HT1080 (cell line): Measurements from ENCODE around the gene FGF1. TPM values are rescaled to one million over a fixed set of nuclear protein-coding genes. Genes with fewer than 3 reads are reported as not detected.

ENCODE experiments used
- DNase-seq: peaks from one replicate; pipeline ENCODE4 v3.0.0-alpha.2; 2015; ENCODE audit warnings: low read depth
- polyA plus RNA-seq, 2 experiments: library from polyadenylated mRNA; depleted of rRNA; stranded (reverse); fragments of >200 nt; gene quantifications; 2 replicates each; pipeline ENCODE4 v1.2.3, GENCODE V29; 2015
- total RNA-seq: library from RNA; depleted of rRNA; stranded (reverse); fragments of >200 nt; shearing (Covaris generic); gene quantifications from 2 replicates; pipeline ENCODE4 v1.2.3, GENCODE V29; 2014; rRNA removed

Gene FGF1
- 4.0 and 7.2 TPM in 2 replicates for total RNA-seq
- polyA plus RNA-seq (2015; cell fraction: cytosol; rRNA removed): 4.7 and 5.6 TPM in 2 replicates
- polyA plus RNA-seq (2015; cell fraction: nucleus; rRNA removed): 5.0 and 5.4 TPM in 2 replicates

DNA sequence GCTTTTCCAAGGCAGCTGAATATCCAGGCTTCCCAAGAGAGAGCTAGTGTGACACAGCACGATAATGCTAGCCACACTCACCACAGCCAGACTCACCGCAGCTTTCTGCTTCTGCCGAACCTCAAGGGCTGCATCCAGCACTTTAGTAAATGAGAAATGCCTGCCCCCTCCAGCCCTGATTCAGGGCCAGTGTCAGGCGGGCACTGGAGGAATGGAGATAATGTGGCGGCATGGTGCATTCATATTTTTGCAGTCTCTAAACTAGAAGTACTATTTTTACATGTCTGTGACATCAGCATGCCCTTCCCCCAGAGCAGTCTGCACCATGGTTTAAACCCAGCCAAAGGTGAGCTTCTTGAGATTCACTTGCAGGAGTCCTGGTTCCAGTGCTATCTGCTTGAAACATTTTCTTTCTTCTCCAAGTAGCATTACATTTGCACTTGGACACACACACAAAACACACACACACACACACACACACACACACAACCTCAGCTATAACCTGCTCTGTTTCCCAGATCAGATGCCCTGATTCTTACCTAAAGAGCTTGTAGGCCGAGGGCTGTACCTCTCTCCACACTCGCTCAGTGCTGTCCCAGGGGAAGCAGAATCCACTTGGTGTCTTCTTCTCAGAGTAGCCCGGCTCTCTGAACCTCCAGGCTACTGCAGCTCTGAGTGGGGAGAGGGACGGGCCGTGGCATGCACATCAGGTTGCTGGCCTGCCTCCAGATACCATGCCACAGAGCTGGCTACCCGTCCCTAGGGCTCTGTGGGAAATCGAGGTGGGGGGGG, at the start of gene FGF1:
Gene FGF1, minus strand, starts transcription at position 673 of the 792 bp plus-strand sequence. CDS start 71,963 bp downstream, outside the sequence.
- peak; percentile 75 for DNase-seq

DNA sequence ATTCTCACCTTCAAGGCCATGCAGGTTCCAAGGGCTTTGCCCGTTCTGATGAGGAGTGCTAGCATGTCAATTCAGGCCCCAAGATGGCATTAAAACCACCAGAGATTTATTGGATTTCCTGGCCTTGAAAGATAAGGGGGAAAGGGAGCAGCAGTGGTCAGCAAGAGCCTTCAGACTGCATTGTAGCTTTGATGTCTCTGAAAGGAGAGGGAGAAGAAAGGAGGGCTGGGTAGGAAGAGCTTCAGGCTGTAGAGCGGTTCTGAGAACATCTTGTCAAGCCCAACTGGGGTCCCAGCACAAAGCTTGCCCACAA, 41.8 kb upstream of the FGF1 start:
- DNase-seq: no peak

DNA sequence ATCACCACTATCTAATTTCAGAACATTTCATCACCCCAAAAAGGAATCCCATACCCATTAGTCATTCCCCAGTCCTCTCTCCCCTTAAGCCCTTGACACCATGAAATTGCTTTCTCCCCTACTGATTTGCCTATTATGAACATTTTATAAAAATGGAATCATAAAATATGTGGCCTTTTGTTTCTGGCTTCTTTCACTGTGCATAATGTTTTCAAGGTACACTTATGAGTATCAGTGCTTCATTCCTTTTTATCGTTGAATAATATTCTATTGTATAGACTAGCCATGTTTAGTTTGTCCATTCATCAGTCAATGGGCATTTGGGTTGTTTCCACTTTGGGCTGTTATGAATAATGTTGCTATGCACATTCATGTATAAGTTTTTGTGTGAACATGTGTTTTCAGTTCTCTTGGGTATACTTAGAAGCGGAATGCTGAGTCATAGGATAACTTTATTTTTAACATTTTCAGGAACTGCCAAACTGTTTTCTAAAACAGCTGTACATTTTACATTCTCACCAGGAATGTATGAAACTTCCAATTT, 40.4 kb upstream of the FGF1 start:
- peak; percentile 53 for DNase-seq

DNA sequence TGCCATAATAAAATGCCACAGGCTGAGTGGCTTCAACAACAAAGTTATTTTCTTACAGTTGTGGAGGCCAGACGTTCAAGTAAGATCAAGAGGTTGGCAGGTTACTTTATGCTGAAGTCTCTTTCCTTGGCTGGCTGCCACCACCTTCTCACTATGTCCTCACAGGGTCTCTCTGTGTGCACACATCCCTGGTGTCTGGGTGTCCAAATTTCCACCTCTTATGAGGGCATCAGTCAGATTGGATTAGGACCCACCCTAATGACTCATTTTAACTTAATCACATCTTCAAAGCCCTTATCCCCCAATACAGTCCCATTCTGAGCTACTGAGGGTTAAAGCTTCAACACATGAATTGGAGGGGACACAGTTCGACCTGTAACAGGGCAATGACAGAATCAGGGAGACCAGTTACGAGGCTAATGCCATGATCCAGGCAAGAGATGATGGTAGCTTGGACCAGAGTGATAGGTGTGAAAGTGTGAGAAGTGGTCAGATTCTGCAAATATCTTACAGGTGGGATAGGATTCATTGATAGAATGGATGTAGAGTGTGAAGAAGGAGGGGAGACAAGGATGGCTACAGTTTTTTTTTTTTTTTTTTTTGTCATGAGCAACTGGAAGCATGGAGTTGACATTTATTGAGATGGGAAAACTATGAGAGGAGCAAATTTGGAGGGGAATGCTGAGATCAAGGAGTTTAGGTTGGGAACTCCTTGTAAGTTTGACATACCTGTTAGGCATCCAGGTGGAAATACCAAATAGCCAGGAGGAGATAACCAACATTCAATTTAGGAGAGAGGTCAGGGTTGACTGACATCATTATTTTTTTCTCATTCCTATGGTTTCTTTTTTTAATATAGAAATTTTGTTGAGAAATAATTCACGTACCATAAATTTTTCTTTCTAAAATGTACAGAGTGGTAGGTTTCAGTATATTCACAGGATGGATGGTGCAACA, 39.6 kb upstream of the FGF1 start:
- no peak for DNase-seq

DNA sequence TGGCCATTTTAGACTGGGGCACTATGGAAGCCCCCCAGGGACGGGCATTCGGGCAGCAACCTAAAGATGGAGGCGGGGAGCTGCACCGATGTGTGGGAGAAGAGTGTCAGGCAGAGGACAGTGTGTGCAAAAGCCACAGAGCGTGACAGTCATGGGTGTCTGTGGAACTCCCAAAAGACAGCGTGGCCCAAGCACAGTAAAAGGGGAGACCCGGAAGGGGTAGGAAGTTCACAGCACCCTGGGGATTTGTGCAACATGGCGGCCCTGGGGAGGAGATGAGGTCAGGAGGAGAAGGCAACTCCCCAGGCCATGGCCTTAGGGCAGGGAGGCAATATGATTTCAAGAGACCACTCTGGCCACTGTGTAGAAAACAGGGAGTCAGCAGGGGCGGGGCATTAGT, 38.9 kb upstream of the FGF1 start:
- DNase-seq: no peak

DNA sequence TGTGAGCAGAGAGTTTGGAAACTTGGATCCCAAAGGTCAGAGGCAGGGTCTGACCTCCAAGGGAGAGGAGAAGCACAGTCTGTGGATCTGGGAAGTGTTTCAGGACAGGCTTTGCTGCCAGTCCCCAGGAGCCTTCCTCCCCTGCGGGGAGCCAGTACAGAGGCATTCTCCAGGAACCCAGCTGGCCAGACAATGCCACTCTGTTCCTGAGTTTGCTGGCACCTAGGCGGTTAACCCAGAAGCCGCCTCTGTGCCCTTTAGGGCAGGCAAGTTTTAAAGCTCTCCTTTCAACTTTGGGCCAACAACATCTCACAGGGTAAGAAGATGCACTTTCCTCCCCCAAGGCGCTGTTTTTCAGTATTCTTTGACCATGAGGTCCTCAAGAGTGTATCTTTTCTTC, 37.0 kb upstream of the FGF1 start:
- no peak for DNase-seq

DNA sequence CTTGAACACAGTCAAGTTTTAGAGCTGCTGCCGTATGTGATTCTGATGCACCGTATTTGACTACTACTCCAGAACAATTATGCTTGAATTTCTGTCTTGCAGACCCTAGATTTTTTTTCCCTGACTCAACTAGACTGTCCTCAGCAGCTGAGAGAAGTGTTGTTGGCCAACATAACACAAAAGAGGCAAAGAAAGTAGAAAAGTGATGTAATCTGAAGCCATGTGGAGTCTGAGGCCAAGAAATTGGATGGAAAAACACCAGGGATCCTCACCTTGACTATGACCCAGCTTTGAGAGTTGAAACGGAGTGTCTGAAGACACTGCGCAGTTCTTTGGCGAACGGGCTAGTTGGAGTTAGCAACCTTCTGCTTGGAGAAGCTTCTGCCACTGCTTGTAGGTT, 36.3 kb upstream of the FGF1 start:
- DNase-seq: no peak

DNA sequence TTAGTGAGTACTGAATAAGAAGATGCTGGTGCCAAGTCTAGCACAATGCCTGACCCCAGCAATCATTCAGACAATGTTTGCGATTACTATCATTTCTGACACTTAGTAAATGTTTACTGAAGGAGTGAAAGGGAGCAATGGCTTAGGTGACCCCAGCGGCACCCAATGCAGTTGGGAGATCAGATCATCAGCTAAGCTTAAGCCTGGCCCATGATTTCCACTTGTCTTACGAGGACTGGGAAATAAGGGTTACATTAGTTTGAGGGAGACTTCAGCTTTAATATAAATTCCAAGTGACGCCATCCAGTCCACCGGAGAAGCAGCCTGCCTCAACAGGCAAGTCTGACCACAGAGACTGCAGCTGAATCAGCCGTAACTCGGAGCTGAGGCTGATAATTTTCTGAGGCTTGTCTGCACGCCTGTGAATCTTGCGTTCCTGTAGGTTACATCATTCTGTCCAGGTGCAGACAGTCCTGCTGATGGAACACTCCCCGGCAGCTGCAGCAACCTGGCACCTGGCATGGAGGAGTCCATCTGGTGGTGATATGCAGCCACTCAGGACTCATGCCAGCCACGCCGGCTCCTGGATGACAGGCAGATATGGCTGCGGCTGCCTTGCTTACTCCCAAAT, 34.9 kb upstream of the FGF1 start:
- DNase-seq: no peak

DNA sequence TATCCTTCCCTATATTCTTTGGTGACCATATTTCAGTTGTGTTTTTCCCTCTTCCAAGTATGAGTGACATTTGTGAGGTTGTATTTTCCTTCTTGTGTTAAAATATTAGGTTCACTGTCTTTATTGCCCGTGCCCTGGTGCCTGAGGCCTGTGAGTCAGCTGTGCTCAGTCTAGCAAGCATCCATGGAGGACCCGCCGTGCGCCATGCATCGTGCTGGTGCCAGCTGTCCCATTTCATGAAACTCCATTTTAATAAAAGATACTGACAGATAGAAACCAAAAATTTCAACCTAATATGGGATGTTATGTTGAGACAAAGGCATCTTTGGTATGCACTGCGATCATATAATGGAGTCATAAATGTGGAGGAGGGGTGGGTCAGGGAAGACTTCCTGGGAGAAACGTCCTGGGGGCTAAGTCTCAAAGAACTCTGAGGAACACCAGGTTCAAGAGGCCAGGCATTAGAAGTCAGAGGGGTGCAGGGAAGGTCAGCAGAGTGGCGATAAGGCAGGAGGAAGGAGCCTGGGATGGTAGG, 34.0 kb upstream of the FGF1 start:
- no peak for DNase-seq

DNA sequence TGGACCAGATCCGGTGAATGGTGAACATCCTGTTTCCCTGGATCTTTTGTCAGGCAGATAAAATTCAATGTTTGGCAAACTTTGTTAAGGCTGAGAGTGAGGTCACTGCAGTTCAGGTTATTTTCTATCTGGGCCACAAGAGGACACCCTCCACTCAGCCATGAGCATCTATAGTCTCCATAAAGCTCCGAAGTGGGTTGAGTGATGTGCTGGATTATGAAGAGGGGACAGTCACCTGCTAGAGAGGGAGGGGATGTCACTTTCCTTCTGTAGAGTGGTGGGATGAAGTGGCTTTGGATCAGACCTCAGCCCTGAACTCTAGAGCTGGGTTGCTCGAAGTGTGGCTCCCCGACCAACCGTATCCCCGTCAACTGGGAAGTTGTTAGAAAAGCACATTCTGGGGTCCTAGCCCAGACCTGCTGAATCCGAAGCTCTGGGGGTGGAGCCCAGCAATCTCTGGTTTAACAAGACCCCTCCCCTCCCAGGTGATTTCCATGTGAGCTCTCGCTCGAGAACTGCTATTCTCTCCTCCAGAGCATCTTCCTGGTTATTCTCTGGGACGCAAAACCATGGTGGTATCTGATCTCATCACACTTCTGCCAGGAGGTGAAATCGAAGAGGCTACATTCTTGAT, 31.8 kb upstream of the FGF1 start:
- DNase-seq: peak; percentile 66

DNA sequence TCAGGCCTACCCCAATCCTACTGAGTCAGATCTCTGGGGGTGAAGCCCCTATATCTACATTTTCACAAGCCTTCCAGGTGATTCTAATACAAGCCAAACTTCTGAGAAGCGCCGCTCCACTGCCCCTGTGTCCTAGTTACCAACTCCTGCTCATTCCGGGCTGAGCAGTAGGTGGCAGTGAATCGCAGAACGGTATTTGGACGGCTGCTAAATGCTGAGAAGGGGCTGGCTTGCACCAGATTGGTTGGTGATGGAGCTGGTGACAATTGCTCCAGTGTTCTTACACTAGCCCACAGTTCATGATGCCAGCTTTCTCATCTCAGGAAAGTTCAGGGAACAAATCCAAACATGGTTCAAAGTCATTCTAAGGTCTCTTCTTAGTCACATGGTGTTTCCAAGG, 31.1 kb upstream of the FGF1 start:
- DNase-seq: peak; percentile 63

DNA sequence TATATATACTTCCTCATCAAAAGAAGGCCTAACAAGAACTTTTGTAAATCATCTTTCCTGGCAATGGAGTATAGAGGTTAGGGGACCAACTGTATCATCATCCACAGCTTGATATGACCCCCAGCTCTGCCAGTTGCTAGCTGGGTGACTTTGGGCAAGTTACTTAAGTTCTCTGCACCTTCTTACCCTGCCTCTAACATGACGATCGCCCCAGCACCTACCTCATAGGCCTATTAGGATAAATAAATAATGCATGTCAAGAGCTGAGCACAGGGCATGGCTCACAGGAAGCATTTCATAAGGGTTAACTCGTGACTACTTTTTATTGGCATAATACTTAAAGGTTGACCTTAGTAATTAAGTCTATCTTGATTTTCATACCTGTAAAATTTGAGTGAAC, 29.4 kb upstream of the FGF1 start:
- no peak for DNase-seq

DNA sequence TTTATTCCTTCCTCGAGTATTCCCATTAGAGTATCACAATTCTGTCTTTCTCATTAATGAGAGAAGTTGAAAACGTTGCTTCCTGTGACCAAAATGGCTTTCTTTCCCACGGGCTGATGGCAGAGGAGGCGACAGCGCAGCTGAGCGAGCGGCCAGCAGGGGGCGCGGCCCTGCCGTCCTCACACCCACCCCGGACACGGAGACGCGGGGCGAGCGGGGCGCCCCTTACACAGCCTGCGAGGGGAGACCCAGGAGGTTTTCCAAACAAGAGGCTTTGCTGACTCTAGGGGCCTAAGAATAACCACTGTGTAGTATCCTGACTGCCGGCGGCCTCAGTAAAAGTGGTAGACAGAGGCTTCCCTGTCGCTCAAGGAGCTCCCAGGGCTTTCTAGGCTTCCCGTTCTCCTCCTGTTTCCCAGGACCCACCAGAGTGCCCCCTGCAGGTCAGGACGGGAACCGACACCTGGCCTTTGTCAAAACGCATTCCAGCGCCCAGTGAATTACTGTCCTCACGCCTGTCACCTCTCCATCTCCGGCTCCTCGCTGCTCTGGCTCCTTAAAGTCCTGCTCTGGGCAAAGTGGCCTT, 27.3 kb upstream of the FGF1 start:
- DNase-seq: peak; percentile 85

DNA sequence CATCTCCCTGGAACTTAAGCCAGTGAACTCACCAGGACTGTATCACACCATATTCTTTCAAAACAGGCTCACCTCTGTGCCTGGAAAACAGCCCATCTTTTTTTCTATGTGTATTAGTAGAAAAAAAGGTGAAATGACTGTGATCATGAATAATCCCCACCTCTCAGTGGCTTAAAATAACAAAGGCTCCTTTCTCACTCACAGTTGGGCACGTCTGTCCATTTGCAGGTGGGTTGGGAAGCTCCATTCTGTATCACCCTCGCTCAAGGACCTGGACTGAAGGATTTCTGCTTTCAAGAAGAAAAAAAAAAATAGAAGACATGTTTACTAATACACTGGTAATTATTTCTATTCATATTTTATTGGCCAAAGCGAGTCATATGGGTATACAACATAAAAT, 17.3 kb upstream of the FGF1 start:
- no peak for DNase-seq

DNA sequence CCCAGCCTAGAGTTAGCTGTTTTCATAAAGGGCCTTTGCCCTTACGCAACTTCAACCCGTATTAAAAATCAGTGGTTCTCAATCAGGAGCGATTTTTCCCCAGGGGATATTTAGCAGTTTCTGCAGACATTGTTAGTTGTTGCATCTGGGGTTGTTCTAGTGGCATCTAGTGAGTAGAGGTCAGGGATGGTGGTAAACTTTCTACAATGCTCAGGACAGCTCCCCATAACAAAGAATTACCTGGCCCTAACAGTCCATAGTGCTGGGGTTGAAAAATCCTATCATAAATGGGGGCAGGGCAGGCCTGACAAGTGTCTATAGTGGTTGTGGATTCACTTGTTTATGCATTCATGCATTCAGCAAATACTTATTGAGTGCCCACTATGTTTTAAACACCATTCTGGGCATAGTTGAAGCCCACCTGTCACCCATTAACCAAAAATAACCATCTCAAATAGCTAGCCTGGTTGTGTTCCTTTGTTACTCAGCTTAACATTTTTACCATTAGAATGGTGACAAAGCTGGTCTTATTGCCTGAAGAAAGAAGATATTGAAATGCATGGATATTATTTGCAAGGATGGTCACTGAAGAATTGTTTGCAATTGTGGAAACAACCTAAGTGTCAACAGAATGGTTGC, 15.9 kb upstream of the FGF1 start:
- DNase-seq: no peak

DNA sequence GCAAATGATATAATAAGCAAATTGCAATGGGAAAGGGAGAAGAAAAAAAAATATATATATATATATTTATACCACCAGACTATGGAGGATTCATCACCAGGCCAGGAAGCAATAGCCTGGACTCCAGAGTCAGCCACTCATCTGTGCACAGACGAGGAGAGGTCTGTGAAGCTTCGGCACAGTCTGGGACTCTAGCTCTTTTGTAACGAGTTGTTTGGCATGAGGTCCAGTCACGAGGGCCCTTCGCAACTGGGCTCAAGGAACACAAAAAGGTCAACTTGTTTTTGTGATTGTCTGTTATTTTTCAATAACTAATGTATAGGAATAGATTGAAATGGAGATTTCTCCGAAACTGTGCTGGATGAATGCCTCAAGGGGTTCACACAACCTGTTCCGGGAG, 14.7 kb upstream of the FGF1 start:
- no peak for DNase-seq

DNA sequence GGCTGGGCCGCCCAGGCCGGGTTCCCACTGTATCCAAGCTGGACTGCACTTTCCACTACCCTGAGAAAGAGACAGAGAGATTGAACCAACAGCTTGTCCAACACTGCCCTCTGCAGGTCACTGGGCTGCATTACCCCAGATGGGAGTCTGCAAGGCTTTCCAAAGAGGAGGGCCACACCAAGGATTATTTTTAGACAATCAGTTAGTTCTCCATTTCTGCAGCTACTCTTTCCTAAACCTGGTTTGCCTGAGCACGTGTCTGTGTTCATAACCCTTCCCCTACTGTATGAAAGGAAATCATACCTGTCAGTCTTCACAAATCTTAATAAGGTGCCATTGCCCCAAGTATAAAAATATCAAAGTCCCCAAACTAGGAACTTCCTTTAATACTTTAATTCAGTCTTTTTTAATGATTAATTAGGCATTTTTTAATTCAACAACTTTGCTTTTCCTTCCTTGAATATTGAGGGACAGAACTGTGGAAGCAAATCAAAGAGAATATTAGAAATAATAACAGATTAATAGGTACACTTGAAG, 13.4 kb upstream of the FGF1 start:
- peak; percentile 83 for DNase-seq

DNA sequence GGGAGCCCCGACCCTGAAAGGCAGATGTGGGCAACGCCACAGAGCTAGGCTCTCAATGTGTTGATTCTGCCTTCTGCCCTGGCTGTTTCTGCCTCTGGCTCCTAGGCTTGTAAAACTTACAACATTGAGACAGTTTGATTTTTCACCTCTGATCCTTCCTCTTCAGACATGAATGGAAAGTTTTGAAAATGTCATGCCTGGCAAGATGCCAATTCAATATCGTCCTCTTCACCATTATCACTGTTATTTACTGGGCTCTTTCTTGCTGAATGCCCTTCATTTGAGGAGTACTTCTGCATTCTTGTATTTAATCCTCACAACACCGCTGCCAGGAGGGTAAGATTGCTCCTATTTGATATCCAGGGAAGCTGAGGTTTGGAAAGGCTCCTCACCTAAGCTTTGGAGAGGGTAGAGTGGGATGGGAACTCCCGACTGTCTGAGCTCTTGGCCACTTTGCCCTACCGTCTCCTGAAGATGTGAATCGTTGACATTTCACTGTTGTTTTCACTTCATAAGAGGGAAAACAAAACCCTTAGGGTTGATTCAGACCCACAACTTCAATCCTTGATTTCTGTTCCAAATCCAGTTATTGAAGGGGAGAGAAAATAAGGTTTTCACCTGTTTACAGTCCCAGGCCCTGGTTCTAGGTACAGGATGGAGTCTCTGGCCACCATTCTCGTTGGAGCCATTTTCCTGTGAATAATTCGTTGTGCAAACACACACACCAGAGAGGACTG, 12.7 kb upstream of the FGF1 start:
- DNase-seq: no peak
